Thyroid gland (tissue), 4 donors: Measurements from ENCODE around the gene PMFBP1. TPM values are rescaled to one million over a fixed set of nuclear protein-coding genes. Genes with fewer than 3 reads are reported as not detected.

Experiments used
- DNase-seq, 2 donors: peaks; one replicate each; pipeline ENCODE4 v3.0.0-alpha.2; 2019
- H3K27ac ChIP-seq, 3 donors: fragments of 200-600 bp; sonication (generic); 1 replicate in 2 of 3; 2 replicates in 1 of 3; pipeline ENCODE4 v1.5.1; 2016 to 2019; ENCODE audit warnings: mild to moderate bottlenecking in 1 of 3, moderate library complexity in 1 of 3
- H3K27me3 ChIP-seq: fragments of 200-600 bp; sonication (generic); one replicate; pipeline ENCODE4 v1.5.1; 2019
- H3K36me3 ChIP-seq, 2 donors: fragments of 200-600 bp; sonication (generic); one replicate each; pipeline ENCODE4 v1.5.1; 2016 to 2019
- H3K4me1 ChIP-seq, 2 donors: fragments of 200-600 bp; sonication (generic); one replicate each; pipeline ENCODE4 v1.5.1; 2017 to 2019
- H3K4me3 ChIP-seq, 3 donors: fragments of 200-600 bp; sonication (generic); replicated peaks in 1 of 3; 1 replicate in 2 of 3; 2 replicates in 1 of 3; pipeline ENCODE4 v1.5.1; 2016; ENCODE audit warnings: mild to moderate bottlenecking in 1 of 3
- H3K9me3 ChIP-seq: fragments of 200-600 bp; sonication (generic); one replicate; pipeline ENCODE4 v1.5.1; 2017
- CTCF ChIP-seq, 6 experiments: fragments of 200-600 bp in 3 of 6; fragments of 450-650 bp in 3 of 6; sonication (generic) in 3 of 6; IDR thresholded peaks; one replicate each; pipeline ENCODE4 v1.5.1; 2016 to 2019; ENCODE audit warnings: antibody characterized with exemption in 6 of 6, mild to moderate bottlenecking in 2 of 6, inconsistent platforms in 1 of 6, moderate library complexity in 1 of 6
- POLR2A ChIP-seq, 2 donors: fragments of 450-650 bp; IDR thresholded peaks; one replicate each; pipeline ENCODE4 v1.6.1; 2017; ENCODE audit warnings: antibody characterized with exemption in 2 of 2, mild to moderate bottlenecking in 2 of 2, moderate library complexity in 1 of 2
- WGBS, 2 donors: methylation state at CpG; one replicate each; pipeline ENCODE4 v1.1.5; 2017; 5-methylcytosine and 5-hydroxymethylcytosine counted together
- intact Hi-C: fragments of 100-400 bp; cut with DNase I; formaldehyde crosslinking; loops from one replicate; pipeline ENCODE4 v1.15.1; 2023
- total RNA-seq, 4 donors: library from RNA; depleted of rRNA; stranded (reverse); fragments of >200 nt; gene quantifications; one replicate each; pipeline ENCODE4 v1.2.3, GENCODE V29; 2016

The PMFBP1 gene
- total RNA-seq, 4 donors from 2014 or later, result 0.54 to 0.88 (median 0.67) TPM; not detected in 1

- H3K4me1 ChIP-seq, result no peaks in the 10 kb centered on the region
- DNase-seq, result no peak
- no peak overlapping the region for H3K4me3 ChIP-seq
- no peaks in the 10 kb centered on the region for H3K9me3 ChIP-seq
- no peaks in the 10 kb centered on the region for H3K36me3 ChIP-seq
- intact Hi-C loops, result no loop called here
- no peaks in the 10 kb centered on the region for H3K27me3 ChIP-seq
- H3K27ac ChIP-seq, result no peak overlapping the region
- 78 to 87% methylated on average over 6 of the region's 6 CpGs for WGBS, 2 donors
- TF ChIP-seq POLR2A (IDR thresholded peaks at IDR 0.05) (no peak), CTCF (IDR thresholded peaks at IDR 0.05) (no peak)
These were observed 4.9 kb downstream of the PMFBP1 start for GRCh38 chr16:72166954-72167561.

- 82 to 91% methylated on average over 2 of the region's 2 CpGs for WGBS, 2 donors
- TF ChIP-seq POLR2A (IDR thresholded peaks at IDR 0.05), result no peak
- no peak for TF ChIP-seq CTCF (IDR thresholded peaks at IDR 0.05)
- no peaks in the 10 kb centered on the region for H3K27me3 ChIP-seq
These were observed 5.8 kb downstream of the PMFBP1 start for GRCh38 chr16:72166151-72166550.

GRCh38 chr16:72164691-72165090 is 7.3 kb downstream of the PMFBP1 start:
- no peaks in the 10 kb centered on the region for H3K4me1 ChIP-seq
- TF ChIP-seq CTCF (IDR thresholded peaks at IDR 0.05) (no peak), POLR2A (IDR thresholded peaks at IDR 0.05) (no peak)
- H3K4me3 ChIP-seq, result no peak overlapping the region
- H3K36me3 ChIP-seq, result no peaks in the 10 kb centered on the region
- H3K27me3 ChIP-seq, result no peaks in the 10 kb centered on the region
- H3K27ac ChIP-seq, result no peak overlapping the region
- WGBS, 2 donors, result 55 to 75% methylated on average over 5 of the region's 5 CpGs
- DNase-seq, result no peak
- intact Hi-C loops, result no loop called here
- H3K9me3 ChIP-seq, result no peaks in the 10 kb centered on the region

More at GRCh38 chr16:72166151-72166550, 5.8 kb downstream of the PMFBP1 start:
- no peaks in the 10 kb centered on the region for H3K4me1 ChIP-seq
- H3K4me3 ChIP-seq, result no peak overlapping the region
- no peaks in the 10 kb centered on the region for H3K36me3 ChIP-seq
- no peaks in the 10 kb centered on the region for H3K9me3 ChIP-seq
- intact Hi-C loops, result no loop called here
- no peak for DNase-seq
- no peak overlapping the region for H3K27ac ChIP-seq

GRCh38 chr16:72162105-72162692 is 9.8 kb downstream of the PMFBP1 start:
- WGBS, 2 donors, result 76% methylated on average over 6 of the region's 6 CpGs
- Histone ChIP-seq H3K27ac (no peak overlapping the region), H3K4me1 (no peaks in the 10 kb centered on the region), H3K4me3 (no peak overlapping the region), H3K27me3 (no peaks in the 10 kb centered on the region), H3K9me3 (no peaks in the 10 kb centered on the region), H3K36me3 (no peaks in the 10 kb centered on the region)
- intact Hi-C loops, result no loop called here
- no peak for DNase-seq
- TF ChIP-seq CTCF (IDR thresholded peaks at IDR 0.05) (no peak), POLR2A (IDR thresholded peaks at IDR 0.05) (no peak)

GRCh38 chr16:72159801-72160200 is 12.2 kb downstream of the PMFBP1 start:
- H3K36me3 ChIP-seq, result no peaks in the 10 kb centered on the region
- TF ChIP-seq CTCF (IDR thresholded peaks at IDR 0.05) (no peak), POLR2A (IDR thresholded peaks at IDR 0.05) (no peak)
- no peak overlapping the region for H3K4me3 ChIP-seq
- no peaks in the 10 kb centered on the region for H3K27me3 ChIP-seq
- intact Hi-C loops, result no loop called here
- no peaks in the 10 kb centered on the region for H3K9me3 ChIP-seq
- no peak for DNase-seq
- H3K4me1 ChIP-seq, result no peaks in the 10 kb centered on the region
- no peak overlapping the region for H3K27ac ChIP-seq
- 58 to 75% methylated on average over 2 of the region's 2 CpGs for WGBS, 2 donors
